Fibroblast of skin of back (primary cell): Measurements from ENCODE around the gene CTSE.

Source experiments
- DNase-seq: peaks from one replicate; pipeline ENCODE4 v3.0.0-alpha.2; 2013

Gene CTSE

GRCh38 chr1:205990226-205990625, 33.5 kb downstream of the CTSE start:
- DNase-seq = no peak

GRCh38 chr1:205989786-205990185, 33.9 kb downstream of the CTSE start:
- no peak for DNase-seq

- DNase-seq = no peak
Measured at GRCh38 chr1:205988585-205988995, 35.1 kb downstream of the CTSE start.

DNA sequence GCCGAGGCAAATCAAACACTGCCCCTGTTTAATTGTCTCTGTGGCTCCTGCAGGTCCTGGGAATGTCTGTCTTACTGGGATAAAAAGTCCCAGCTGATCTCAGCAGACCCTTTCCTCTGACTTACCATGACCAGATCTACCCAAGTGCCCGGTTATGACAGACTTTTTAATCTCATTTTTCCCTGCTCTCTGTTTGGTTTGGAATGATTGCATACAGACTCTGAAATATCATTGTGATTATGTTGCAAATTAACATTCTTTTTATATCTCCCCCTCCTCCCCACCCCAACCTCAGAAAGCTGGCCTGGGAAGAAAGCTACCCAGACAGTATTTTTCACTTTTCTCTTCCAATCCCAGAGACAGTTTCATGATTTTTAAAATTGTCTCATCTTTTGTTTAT, 36.8 kb downstream of the CTSE start:
- DNase-seq = peak; percentile 47

- no peak for DNase-seq
Measured at GRCh38 chr1:205986292-205986691, 37.4 kb downstream of the CTSE start.

DNA sequence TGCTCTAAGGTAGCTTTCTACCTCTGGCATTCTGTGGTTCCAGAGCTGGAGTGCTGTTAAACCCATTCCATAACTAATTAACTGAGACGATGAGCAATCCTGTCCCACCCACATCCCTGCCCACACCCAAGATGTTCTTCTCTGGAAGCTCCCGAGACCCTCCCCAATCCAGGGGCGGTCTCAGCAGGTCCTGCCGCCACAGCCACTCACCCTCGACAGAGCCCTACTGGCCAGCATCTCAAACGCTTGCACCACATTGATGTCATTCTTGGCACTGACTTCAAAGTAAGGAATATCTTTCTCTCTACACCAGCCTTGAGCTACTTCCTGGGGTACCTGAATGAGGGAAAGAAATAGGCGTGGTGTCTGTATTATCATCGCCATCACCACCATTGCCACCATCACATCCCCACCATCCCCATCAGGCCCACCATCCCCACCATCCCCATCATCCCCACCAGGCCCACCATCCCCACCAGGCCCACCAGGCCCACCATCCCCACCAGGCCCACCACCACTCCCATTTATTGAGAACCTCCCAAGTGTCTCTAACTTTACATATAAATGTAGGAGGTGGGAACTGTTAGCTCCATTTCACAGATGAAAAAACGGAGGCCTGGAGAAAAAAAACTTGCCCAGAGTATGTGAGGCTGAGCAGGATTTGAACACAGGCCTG, 38.2 kb downstream of the CTSE start:
- no peak for DNase-seq

DNA sequence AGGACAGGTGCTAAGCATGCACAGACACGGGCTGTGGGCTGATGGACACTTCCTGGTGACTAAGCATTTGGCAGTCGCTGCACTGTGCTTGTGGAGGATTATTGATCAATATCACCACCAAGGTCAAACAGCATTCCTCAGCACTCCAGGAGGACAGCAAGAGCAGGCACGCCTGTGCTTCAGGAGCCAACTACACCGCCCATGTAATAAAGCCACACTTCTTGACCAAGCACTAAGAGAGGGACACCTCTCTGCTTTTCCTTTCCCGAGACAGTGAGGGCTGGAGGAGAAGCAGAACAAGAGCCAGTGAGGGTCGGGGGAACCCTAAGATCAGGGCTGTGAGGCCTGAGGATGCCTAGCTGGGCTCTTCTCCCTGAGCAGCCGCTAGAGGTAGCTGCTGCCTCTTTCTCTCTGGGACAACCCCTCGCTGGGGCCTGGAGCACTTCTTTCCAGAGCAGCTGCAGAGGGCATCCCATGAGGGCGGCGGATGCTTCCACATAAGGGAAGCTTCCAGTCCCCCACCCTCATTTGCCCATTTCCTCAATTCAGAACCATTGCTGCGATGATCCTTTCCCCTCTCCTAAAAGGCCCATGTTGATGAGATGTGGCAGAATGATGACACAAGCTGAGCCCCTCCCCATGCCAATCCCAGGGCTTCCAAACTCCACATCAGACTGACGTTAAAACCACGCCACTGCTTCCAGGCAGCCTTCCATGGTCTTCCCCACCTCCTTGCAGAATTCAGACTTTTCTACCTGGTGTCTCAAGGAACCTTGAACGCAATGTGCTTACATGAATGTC, 39.6 kb downstream of the CTSE start:
- DNase-seq = peak; percentile 61

DNA sequence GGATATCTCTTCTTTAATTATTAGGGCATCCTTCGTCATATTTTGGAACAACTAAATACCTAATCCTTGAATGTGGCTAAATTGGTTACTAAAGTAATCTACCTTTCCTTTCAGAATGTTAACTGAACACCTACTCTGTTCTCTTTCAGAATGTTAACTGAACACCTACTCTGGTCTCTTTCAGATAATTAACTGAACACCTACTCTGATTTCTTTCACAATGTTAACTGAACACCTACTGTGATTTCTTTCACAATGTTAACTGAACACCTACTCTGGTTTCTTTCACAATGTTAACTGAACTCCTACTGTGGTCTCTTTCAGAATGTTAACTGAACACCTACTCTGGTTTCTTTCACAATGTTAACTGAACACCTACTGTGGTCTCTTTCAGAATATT, 42.4 kb downstream of the CTSE start:
- DNase-seq = no peak

- no peak for DNase-seq
Measured at GRCh38 chr1:205980237-205980870, 43.3 kb downstream of the CTSE start.

- no peak for DNase-seq
Measured at GRCh38 chr1:205979301-205979700, 44.4 kb downstream of the CTSE start.

DNA sequence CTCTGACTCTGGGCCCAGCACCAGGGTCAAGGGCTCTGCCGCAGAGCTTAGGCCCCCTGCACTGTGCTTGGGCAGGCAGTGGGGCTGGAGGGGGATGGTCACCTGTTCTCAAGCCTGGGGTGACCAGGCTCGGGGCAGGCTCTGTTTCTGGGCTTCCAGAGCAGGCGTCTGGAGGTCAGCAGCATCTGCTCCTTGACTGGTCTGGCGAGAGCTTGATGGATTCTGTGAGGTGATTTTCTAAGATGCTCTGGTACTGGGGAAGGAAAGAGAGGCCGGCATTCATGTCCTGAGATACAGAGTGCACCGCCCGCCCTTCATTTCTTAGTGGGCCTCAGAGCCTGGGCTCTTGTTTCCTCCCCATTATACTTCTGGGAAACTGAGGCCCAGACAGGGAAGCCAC, 45.0 kb downstream of the CTSE start:
- no peak for DNase-seq

GRCh38 chr1:205977402-205978014, 46.2 kb downstream of the CTSE start:
- DNase-seq = peak; percentile 77

DNA sequence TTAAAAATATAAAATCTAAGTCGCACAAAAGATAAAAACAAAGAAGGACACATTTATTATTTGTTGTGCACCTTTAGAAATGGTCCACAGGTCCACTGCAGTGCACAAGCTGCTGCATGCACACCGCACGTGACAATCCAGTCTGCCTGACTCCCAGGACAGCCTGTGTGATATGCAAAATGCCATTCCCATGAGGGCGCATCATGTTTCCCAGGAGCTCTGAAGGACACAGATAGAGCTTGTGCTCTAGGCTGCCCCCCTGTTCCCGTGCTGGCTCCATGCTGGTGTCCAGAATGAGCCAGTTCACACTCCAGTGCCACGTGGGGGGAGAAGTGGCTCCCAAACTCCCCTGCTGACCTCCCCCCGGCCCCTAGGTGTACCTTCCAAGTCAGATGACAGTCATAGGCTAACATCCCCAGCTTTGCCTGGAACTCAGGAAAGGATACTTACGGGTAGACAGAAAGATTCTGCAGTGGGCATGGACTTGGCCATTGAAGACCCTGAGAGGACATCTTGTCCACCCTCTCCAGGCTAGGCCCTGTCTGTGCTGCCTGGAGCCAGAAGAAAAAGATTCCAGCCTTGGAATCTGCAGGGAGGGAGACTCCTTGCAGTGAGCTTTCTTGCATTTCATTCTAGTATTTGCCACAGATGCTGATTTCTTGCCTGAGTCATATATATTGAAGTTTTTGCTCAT, 46.8 kb downstream of the CTSE start:
- DNase-seq = peak; percentile 79

- DNase-seq = no peak
Measured at GRCh38 chr1:205976036-205976435, 47.7 kb downstream of the CTSE start.

- DNase-seq = no peak
Measured at GRCh38 chr1:205975387-205975998, 48.2 kb downstream of the CTSE start.

DNA sequence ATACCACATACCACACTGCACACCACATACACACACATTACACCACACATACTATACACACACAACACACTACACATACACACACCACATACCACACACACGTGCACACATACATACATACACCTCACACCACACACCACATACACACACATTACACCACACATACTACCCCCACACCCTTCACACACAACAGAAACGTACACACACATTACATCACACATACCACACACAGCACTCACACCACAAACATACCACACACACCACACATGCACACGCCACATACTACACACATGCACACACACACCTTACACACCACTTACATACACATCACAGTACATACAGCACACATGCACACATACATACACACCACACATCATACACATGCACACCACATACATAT, 49.0 kb downstream of the CTSE start:
- DNase-seq = no peak

GRCh38 chr1:205973377-205974232, 50.1 kb downstream of the CTSE start:
- DNase-seq = no peak

- peak; percentile 43 for DNase-seq
Measured at GRCh38 chr1:205972491-205973168, 51.1 kb downstream of the CTSE start.

DNA sequence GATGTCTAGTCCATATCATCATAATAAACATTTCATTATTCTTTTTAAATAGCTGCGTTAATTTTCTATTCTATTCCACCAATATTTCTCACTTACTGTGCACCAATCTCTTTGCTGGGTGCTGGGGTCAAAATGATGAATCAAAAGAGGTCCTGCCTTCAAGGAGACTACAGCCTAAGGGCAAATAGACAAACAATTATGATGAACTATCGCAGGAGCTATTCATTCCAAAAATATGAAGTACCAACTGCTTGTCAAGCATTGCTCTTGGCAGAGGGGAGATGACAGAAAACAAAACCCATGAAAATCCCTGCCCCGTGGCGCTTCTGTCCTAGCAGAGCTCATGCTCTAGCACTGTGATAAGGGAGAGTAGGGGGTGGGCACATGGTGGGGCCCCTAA, 51.6 kb downstream of the CTSE start:
- no peak for DNase-seq

- no peak for DNase-seq
Measured at GRCh38 chr1:205971082-205971481, 52.6 kb downstream of the CTSE start.

GRCh38 chr1:205970486-205970885, 53.2 kb downstream of the CTSE start:
- no peak for DNase-seq
